Measurements from ENCODE around the gene SLC17A9.

Gene SLC17A9

GRCh38 chr20:62938105-62938888 lies 14.2 kb upstream of the SLC17A9 start, which contains the start of gene GID8:
TSS of gene GID8 (plus strand) at chr20:62938147. CDS start at chr20:62941503, 3,356 bp downstream.
- DNase-seq (ENCODE audit: low read depth in 2 of 2), result no peak

GRCh38 chr20:62940875-62941274 lies 11.6 kb upstream of the SLC17A9 start:
- no peak for DNase-seq (ENCODE audit: low read depth in 2 of 2)

GRCh38 chr20:62941792-62942191 lies 10.7 kb upstream of the SLC17A9 start:
- no peak for DNase-seq (ENCODE audit: low read depth in 2 of 2)

GRCh38 chr20:62942456-62942855 lies 10.1 kb upstream of the SLC17A9 start:
- no peak for DNase-seq (ENCODE audit: low read depth in 2 of 2)

- no peak for DNase-seq (ENCODE audit: low read depth in 2 of 2)
These were observed 9.1 kb upstream of the SLC17A9 start for GRCh38 chr20:62943396-62943795.

GRCh38 chr20:62944184-62944583 lies 8.3 kb upstream of the SLC17A9 start:
- no peak for DNase-seq (ENCODE audit: low read depth in 2 of 2)

- no peak for DNase-seq (ENCODE audit: low read depth in 2 of 2)
These were observed 7.8 kb upstream of the SLC17A9 start for GRCh38 chr20:62944746-62945145.

- DNase-seq (ENCODE audit: low read depth in 2 of 2), result no peak
These were observed 6.7 kb upstream of the SLC17A9 start for GRCh38 chr20:62945771-62946339.

- no peak for DNase-seq (ENCODE audit: low read depth in 2 of 2)
These were observed 5.6 kb upstream of the SLC17A9 start for GRCh38 chr20:62946918-62947317.

- DNase-seq (ENCODE audit: low read depth in 2 of 2), result no peak
These were observed 4.8 kb upstream of the SLC17A9 start for GRCh38 chr20:62947532-62948300.

- DNase-seq (ENCODE audit: low read depth in 2 of 2), result no peak
These were observed 3.2 kb upstream of the SLC17A9 start for GRCh38 chr20:62949153-62949821.

- DNase-seq (ENCODE audit: low read depth in 2 of 2), result no peak
These were observed 2.5 kb upstream of the SLC17A9 start for GRCh38 chr20:62949962-62950361.

GRCh38 chr20:62950741-62951140 lies 1.8 kb upstream of the SLC17A9 start:
- DNase-seq (ENCODE audit: low read depth in 2 of 2), result no peak

- no peak for DNase-seq (ENCODE audit: low read depth in 2 of 2)
These were observed 1.2 kb upstream of the SLC17A9 start for GRCh38 chr20:62951143-62951895.

- no peak for DNase-seq (ENCODE audit: low read depth in 2 of 2)
These were observed 575 bp upstream of the SLC17A9 start for GRCh38 chr20:62951896-62952372.

- DNase-seq (ENCODE audit: low read depth in 2 of 2), result no peak
These were observed 694 bp downstream of the SLC17A9 start for GRCh38 chr20:62952968-62953838.

- peak in 1 of 2 donors; percentile 38 for DNase-seq (ENCODE audit: low read depth in 2 of 2)
These were observed 1.6 kb downstream of the SLC17A9 start for GRCh38 chr20:62953839-62954703.

GRCh38 chr20:62955519-62956386 lies 3.2 kb downstream of the SLC17A9 start:
- DNase-seq (ENCODE audit: low read depth in 2 of 2), result no peak

All from stimulated activated CD4-positive, alpha-beta T cell treated with anti-CD3 and anti-CD28 coated beads, Interleukin-15, amount 100 ng/mL, for 48 hours (primary cell).